Stimulated activated effector memory CD8-positive, alpha-beta T cell treated with anti-CD3 and anti-CD28 coated beads, Interleukin-12 subunit alpha, Interleukin-12 subunit beta, amount 100 ng/mL, for 72 hours (primary cell): ENCODE data around the gene PHETA1.
"Not testable (repeated sequence)": the region's sequence is repeated elsewhere in the genome, so short reads cannot be mapped to it uniquely, and the experiment has no call there.

ENCODE experiments used
- ATAC-seq: fragments of 150-1000 bp; cut with Tn5 transposase; 2 replicates; pipeline ENCODE4 v1.10.0; 2021
- DNase-seq, 2 donors: peaks; one replicate each; pipeline ENCODE4 v3.0.0; 2021 to 2022; ENCODE audit warnings: low spot score in 2 of 2
- H3K27ac Mint-ChIP-seq: one replicate; pipeline ENCODE4 v1.8.0; 2022; ENCODE audit warnings: mild to moderate bottlenecking, mixed read lengths
- H3K36me3 Mint-ChIP-seq: one replicate; pipeline ENCODE4 v1.8.0; 2022; ENCODE audit warnings: mild to moderate bottlenecking, mixed read lengths
- H3K4me1 Mint-ChIP-seq: one replicate; pipeline ENCODE4 v1.8.0; 2022; ENCODE audit warnings: mixed read lengths
- H3K4me3 Mint-ChIP-seq: one replicate; pipeline ENCODE4 v1.8.0; 2022; ENCODE audit warnings: mild to moderate bottlenecking, mixed read lengths
- H3K9me3 Mint-ChIP-seq: one replicate; pipeline ENCODE4 v1.8.0; 2022; ENCODE audit warnings: mixed read lengths

Gene PHETA1

GRCh38 chr12:111395336-111396187, 26.7 kb upstream of the PHETA1 start:
- H3K36me3 Mint-ChIP-seq, result peaks cover 5% of the 10 kb centered on the region
- peaks cover 33% of the 10 kb centered on the region for H3K4me1 Mint-ChIP-seq
- H3K27ac Mint-ChIP-seq, result no peak overlapping the region
- peaks cover 3% of the 10 kb centered on the region for H3K9me3 Mint-ChIP-seq
- DNase-seq (no peak), ATAC-seq (no peak)
- no peak overlapping the region for H3K4me3 Mint-ChIP-seq

DNA sequence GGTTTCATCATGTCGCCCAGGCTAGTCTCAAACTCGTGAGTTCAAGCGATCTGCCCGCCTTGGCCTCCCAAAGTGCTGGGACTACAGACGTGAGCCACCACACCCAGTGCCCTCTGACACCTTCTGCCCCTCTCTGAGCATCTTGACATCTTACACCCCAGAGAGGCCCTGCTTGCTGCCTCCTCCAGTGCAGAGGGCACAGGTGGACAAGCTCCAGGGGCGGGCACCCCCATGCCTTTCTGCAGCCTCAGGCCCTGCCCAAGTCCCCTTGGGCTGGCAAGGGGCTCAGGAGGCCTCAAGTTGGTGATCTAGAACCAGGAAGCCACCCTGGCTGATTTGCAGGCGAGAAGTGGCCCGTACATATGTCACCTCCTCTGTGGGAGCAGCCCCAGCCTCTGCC, 25.6 kb upstream of the PHETA1 start:
- Mint-ChIP-seq H3K4me3 (no peak overlapping the region), H3K4me1 (peaks cover 23% of the 10 kb centered on the region), H3K27ac (no peak overlapping the region), H3K9me3 (peaks cover under 1% of the 10 kb centered on the region), H3K36me3 (peaks cover 2% of the 10 kb centered on the region)
- DNase-seq (no peak), ATAC-seq (no peak)

DNA sequence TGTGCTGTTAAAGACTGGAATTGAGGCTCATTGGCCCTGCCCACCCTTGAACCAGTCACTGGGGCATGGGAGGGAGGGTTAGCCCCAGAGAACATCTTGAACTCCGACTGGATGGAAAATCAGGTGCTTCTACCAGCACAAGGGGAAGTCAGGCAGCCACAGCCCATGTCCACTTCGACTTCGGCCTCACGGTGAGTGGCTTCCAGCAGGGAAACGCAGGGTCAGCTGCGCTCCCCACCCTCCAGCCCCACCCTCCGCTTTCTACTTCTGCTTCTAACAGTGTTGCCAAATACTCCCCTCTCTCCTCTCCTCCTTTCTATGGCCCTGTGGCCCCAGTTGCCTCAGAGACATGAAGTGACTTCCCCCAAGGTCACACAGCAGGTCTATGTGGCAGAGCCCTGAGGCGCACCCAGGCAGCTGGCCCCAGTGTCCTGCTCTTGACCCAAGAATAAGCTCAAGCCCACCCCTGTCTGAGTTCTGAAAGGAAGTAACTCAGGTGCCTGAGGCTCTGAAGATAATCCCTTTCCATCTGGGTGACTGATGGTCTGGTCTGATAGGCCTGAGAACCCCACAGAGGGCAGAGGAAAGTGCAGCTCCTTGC, 24.9 kb upstream of the PHETA1 start:
- H3K4me3 Mint-ChIP-seq, result no peak overlapping the region
- no peak overlapping the region for H3K27ac Mint-ChIP-seq
- no peaks in the 10 kb centered on the region for H3K9me3 Mint-ChIP-seq
- ATAC-seq, result no peak
- H3K4me1 Mint-ChIP-seq, result peaks cover 16% of the 10 kb centered on the region
- H3K36me3 Mint-ChIP-seq, result no peaks in the 10 kb centered on the region
- no peak for DNase-seq

- Mint-ChIP-seq H3K36me3 (no peaks in the 10 kb centered on the region), H3K9me3 (no peaks in the 10 kb centered on the region), H3K4me1 (no peaks in the 10 kb centered on the region), H3K27ac (no peak overlapping the region), H3K4me3 (no peak overlapping the region)
- DNase-seq (no peak), ATAC-seq (no peak)
Measured at GRCh38 chr12:111390910-111391309, 22.0 kb upstream of the PHETA1 start.

DNA sequence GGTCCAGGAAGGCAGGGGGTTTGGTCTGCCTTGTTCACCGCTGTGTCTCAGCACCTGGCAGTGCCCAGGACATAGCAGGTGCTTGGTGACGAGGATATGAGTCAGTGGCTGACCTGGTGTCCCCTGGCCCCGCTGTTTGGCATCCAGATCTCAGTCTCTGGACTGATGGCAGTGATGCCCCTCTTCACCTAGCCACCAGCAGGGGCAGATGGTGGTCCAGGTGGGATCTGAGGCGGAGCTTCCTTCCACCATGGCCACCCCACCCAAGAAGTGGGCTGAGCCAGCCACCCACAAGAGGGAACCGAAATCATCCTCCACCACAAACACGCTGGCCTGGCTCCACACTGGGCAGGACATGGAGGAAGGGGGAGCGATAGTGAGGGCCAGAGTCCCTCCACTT, 20.7 kb upstream of the PHETA1 start:
- Mint-ChIP-seq H3K9me3 (no peaks in the 10 kb centered on the region), H3K36me3 (no peaks in the 10 kb centered on the region), H3K4me1 (no peaks in the 10 kb centered on the region), H3K27ac (no peak overlapping the region), H3K4me3 (no peak overlapping the region)
- peak; percentile 36 for ATAC-seq
- DNase-seq, result no peak

GRCh38 chr12:111387747-111388323, 18.9 kb upstream of the PHETA1 start:
- DNase-seq, result no peak
- Mint-ChIP-seq H3K4me3 (no peak overlapping the region), H3K4me1 (no peaks in the 10 kb centered on the region), H3K9me3 (no peaks in the 10 kb centered on the region), H3K27ac (no peak overlapping the region), H3K36me3 (no peaks in the 10 kb centered on the region)
- ATAC-seq, result no peak

GRCh38 chr12:111386885-111387284, 18.0 kb upstream of the PHETA1 start:
- H3K9me3 Mint-ChIP-seq, result no peaks in the 10 kb centered on the region
- H3K4me1 Mint-ChIP-seq, result no peaks in the 10 kb centered on the region
- H3K4me3 Mint-ChIP-seq, result no peak overlapping the region
- no peak overlapping the region for H3K27ac Mint-ChIP-seq
- no peak for DNase-seq
- no peaks in the 10 kb centered on the region for H3K36me3 Mint-ChIP-seq
- ATAC-seq, result no peak

GRCh38 chr12:111384596-111384995, 15.7 kb upstream of the PHETA1 start:
- no peak for ATAC-seq
- DNase-seq, result no peak
- H3K36me3 Mint-ChIP-seq, result no peaks in the 10 kb centered on the region
- H3K4me3 Mint-ChIP-seq, result no peak overlapping the region
- H3K4me1 Mint-ChIP-seq, result no peaks in the 10 kb centered on the region
- H3K27ac Mint-ChIP-seq, result no peak overlapping the region
- H3K9me3 Mint-ChIP-seq, result no peaks in the 10 kb centered on the region

GRCh38 chr12:111379942-111380554, 11.2 kb upstream of the PHETA1 start:
- Mint-ChIP-seq H3K4me3 (no peak overlapping the region), H3K4me1 (no peaks in the 10 kb centered on the region), H3K36me3 (no peaks in the 10 kb centered on the region), H3K27ac (no peak overlapping the region), H3K9me3 (no peaks in the 10 kb centered on the region)
- no peak for ATAC-seq
- no peak for DNase-seq

DNA sequence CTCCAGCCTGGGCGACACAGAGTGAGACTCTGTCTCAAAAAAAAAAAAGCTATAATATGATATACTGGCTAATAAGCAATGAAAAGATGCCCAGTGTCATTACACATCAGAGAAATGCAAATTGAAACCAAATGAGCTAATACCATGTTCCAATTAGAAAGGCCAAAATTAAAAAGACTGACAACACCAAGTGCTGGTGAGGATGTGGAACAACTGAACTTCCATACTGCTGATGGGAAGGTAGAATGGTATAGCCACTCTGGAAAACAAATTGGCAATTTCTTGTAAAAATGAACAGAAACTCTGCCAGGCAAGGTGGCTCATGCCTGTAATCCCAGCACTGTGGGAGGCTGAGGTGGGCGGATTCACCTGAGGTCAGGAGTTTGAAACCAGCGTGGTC, 8.5 kb upstream of the PHETA1 start:
- no peak for ATAC-seq
- no peaks in the 10 kb centered on the region for H3K36me3 Mint-ChIP-seq
- H3K4me3 Mint-ChIP-seq, result no peak overlapping the region
- no peaks in the 10 kb centered on the region for H3K4me1 Mint-ChIP-seq
- no peak for DNase-seq
- H3K27ac Mint-ChIP-seq, result no peak overlapping the region
- H3K9me3 Mint-ChIP-seq, result no peaks in the 10 kb centered on the region

- not testable (repeated sequence) for ATAC-seq, H3K36me3 Mint-ChIP-seq, H3K4me3 Mint-ChIP-seq, DNase-seq, H3K27ac Mint-ChIP-seq, H3K9me3 Mint-ChIP-seq
- H3K4me1 Mint-ChIP-seq, result peaks cover 18% of the 10 kb centered on the region
Measured at GRCh38 chr12:111373231-111373630, 4.3 kb upstream of the PHETA1 start.

GRCh38 chr12:111369496-111370220, 763 bp upstream of the PHETA1 start:
- no peak for ATAC-seq
- H3K27ac Mint-ChIP-seq, result no peak overlapping the region

GRCh38 chr12:111368291-111368787, 556 bp downstream of the PHETA1 start:
- Mint-ChIP-seq H3K4me3 (peak overlapping the region; percentile 76), H3K4me1 (peaks cover 40% of the 10 kb centered on the region), H3K9me3 (no peaks in the 10 kb centered on the region), H3K27ac (no peak overlapping the region), H3K36me3 (no peaks in the 10 kb centered on the region)
- ATAC-seq, result peak; percentile 27
- DNase-seq, result no peak

More at GRCh38 chr12:111369496-111370220, 763 bp upstream of the PHETA1 start:
- peaks cover 40% of the 10 kb centered on the region for H3K4me1 Mint-ChIP-seq
- H3K36me3 Mint-ChIP-seq, result no peaks in the 10 kb centered on the region
- H3K4me3 Mint-ChIP-seq, result peak overlapping the region; percentile 76
- H3K9me3 Mint-ChIP-seq, result no peaks in the 10 kb centered on the region
- DNase-seq, result no peak

DNA sequence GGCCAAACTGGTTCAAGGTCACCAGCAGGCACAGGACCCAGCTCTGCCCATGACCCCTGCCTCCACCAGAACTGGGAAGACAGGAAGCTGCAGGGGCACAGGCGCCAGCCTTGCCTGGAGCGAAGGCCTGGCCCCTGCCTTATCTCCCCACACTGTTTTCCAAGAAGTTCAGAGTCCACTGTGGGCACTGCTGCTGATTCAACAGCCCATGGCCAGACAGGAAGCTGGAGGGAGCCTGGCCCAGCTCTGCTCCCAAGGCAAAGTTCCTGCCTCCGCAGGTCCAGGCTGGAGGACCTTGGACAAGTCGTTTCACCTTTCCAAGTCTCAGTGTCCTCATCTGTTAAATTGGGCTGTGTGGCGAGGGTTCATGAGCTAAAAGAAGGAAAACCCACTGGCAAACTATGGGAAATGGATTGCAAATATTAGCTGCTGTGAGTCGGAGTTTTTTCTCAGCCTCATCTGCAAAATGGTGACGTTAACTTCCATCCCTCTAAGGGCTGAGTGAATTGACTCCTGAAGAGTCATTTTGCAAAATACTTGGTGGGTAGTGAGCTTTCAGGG, 1.2 kb downstream of the PHETA1 start:
- Mint-ChIP-seq H3K4me3 (peak overlapping the region; percentile 76), H3K9me3 (no peaks in the 10 kb centered on the region), H3K4me1 (peaks cover 40% of the 10 kb centered on the region), H3K36me3 (no peaks in the 10 kb centered on the region), H3K27ac (no peak overlapping the region)
- ATAC-seq (no peak), DNase-seq (no peak)

DNA sequence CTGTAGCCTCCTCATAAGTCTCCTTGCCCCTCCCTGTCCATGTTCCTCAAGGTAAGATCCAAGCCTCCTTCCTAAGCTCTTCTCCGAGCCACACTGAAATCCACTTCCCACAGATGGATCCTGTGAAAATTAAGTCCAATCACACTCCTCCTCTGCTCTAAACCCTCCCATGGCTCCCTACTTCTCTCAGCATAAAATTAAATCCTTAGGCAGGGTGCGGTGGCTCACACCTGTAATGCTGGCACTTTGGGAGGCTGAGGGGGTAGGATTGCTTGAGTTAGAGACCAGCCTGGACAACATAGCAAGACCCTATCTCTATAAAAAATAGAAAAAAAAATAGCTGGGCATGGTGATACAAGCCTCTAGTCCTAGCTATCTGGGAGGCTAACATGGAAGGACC, 2.3 kb downstream of the PHETA1 start:
- Mint-ChIP-seq H3K27ac (no peak overlapping the region), H3K4me3 (no peak overlapping the region), H3K9me3 (no peaks in the 10 kb centered on the region), H3K36me3 (no peaks in the 10 kb centered on the region), H3K4me1 (peaks cover 45% of the 10 kb centered on the region)
- ATAC-seq, result no peak
- no peak for DNase-seq
